ENCODE data around the gene ANKRD31.

ANKRD31 gene

GRCh38 chr5:75037106-75037505, 199.6 kb downstream of the ANKRD31 start:
- DNase-seq (ENCODE audit: low read depth), result peak; percentile 79

GRCh38 chr5:75034137-75034739, 202.4 kb downstream of the ANKRD31 start:
- no peak for DNase-seq (ENCODE audit: low read depth)

GRCh38 chr5:75031366-75031765, 205.3 kb downstream of the ANKRD31 start:
- DNase-seq (ENCODE audit: low read depth), result no peak

- DNase-seq (ENCODE audit: low read depth), result no peak
Observed at GRCh38 chr5:75028090-75028489, 208.6 kb downstream of the ANKRD31 start.

GRCh38 chr5:75023368-75024159, 213.1 kb downstream of the ANKRD31 start:
- DNase-seq (ENCODE audit: low read depth), result no peak

GRCh38 chr5:75021800-75022199, 214.9 kb downstream of the ANKRD31 start:
- no peak for DNase-seq (ENCODE audit: low read depth)

GRCh38 chr5:75021219-75021618, 215.5 kb downstream of the ANKRD31 start:
- DNase-seq (ENCODE audit: low read depth), result no peak

GRCh38 chr5:75020016-75020656, 216.5 kb downstream of the ANKRD31 start:
- DNase-seq (ENCODE audit: low read depth), result no peak

GRCh38 chr5:75018805-75019587, 217.7 kb downstream of the ANKRD31 start:
- DNase-seq (ENCODE audit: low read depth), result no peak

Measured in non-pigmented ciliary epithelial cell (primary cell).